Uterus (tissue), 4 donors: ENCODE data around the gene MRPL52. TPM values are rescaled to one million over a fixed set of nuclear protein-coding genes. Genes with fewer than 3 reads are reported as not detected.

ENCODE experiments used
- DNase-seq, 2 donors: peaks; one replicate each; pipeline ENCODE4 v3.0.0-alpha.2; 2019 to 2020
- H3K27ac ChIP-seq, 2 donors: fragments of 200-600 bp; sonication (generic); 1 replicate in 1 of 2; 2 replicates in 1 of 2; pipeline ENCODE4 v1.5.1; 2016 to 2018
- H3K27me3 ChIP-seq, 2 donors: fragments of 200-600 bp; sonication (generic); one replicate each; pipeline ENCODE4 v1.5.1; 2018 to 2019; ENCODE audit warnings: control low read depth in 1 of 2
- H3K36me3 ChIP-seq, 2 donors: fragments of 200-600 bp; sonication (generic); one replicate each; pipeline ENCODE4 v1.5.1; 2019; ENCODE audit warnings: control low read depth in 1 of 2
- H3K4me1 ChIP-seq, 2 donors: fragments of 200-600 bp; sonication (generic); one replicate each; pipeline ENCODE4 v1.5.1; 2018 to 2019; ENCODE audit warnings: control low read depth in 1 of 2
- H3K4me3 ChIP-seq, 2 donors: fragments of 200-600 bp; sonication (generic); 1 replicate in 1 of 2; 2 replicates in 1 of 2; pipeline ENCODE4 v1.5.1; 2018 to 2019; ENCODE audit warnings: mild to moderate bottlenecking in 1 of 2
- H3K9me3 ChIP-seq, 2 donors: fragments of 200-600 bp; sonication (generic); one replicate each; pipeline ENCODE4 v1.5.1; 2019; ENCODE audit warnings: control low read depth in 1 of 2
- CTCF ChIP-seq, 4 experiments: fragments of 200-600 bp in 2 of 4; fragments of 450-650 bp in 2 of 4; sonication (generic) in 2 of 4; IDR thresholded peaks; one replicate each; pipeline ENCODE4 v1.5.1; 2016 to 2019; ENCODE audit warnings: antibody characterized with exemption in 4 of 4, mild to moderate bottlenecking in 2 of 4, moderate library complexity in 1 of 4
- POLR2A ChIP-seq, 2 donors: fragments of 450-650 bp; IDR thresholded peaks; one replicate each; pipeline ENCODE4 v1.6.1; 2016; ENCODE audit warnings: antibody characterized with exemption in 2 of 2, mild to moderate bottlenecking in 1 of 2, moderate library complexity in 1 of 2
- intact Hi-C: fragments of 100-400 bp; cut with DNase I; formaldehyde crosslinking; loops from one replicate; pipeline ENCODE4 v1.15.1; 2023; ENCODE audit warnings: low total_unique reads
- total RNA-seq, 4 donors: library from RNA; depleted of rRNA in 3 of 4; stranded (reverse); fragments of >200 nt in 3 of 4; gene quantifications; one replicate each; pipeline versions ENCODE4 v1.1.0 to v1.2.4, GENCODE V29; 2014 to 2023
- donor health status: DM: yes; HTN: yes; CAD: no.

MRPL52 gene
- total RNA-seq, 4 donors from 2014 or later: 14.3 to 255 (median 35.3) TPM

GRCh38 chr14:22797017-22797917 lies 32.4 kb upstream of the MRPL52 start:
- no peak overlapping the region for H3K4me3 ChIP-seq
- H3K4me1 ChIP-seq: no peaks in the 10 kb centered on the region
- H3K9me3 ChIP-seq: no peaks in the 10 kb centered on the region
- no peaks in the 10 kb centered on the region for H3K27me3 ChIP-seq
- no peak for TF ChIP-seq POLR2A (IDR thresholded peaks at IDR 0.05)
- H3K27ac ChIP-seq: no peak overlapping the region
- H3K36me3 ChIP-seq: no peaks in the 10 kb centered on the region
- no peak for DNase-seq
- intact Hi-C loops: no loop called here

- H3K27ac ChIP-seq: no peak overlapping the region
- no peaks in the 10 kb centered on the region for H3K27me3 ChIP-seq
- no peaks in the 10 kb centered on the region for H3K36me3 ChIP-seq
- TF ChIP-seq POLR2A (IDR thresholded peaks at IDR 0.05): no peak
- TF ChIP-seq CTCF (IDR thresholded peaks at IDR 0.05): no peak
- intact Hi-C loops: no loop called here
- H3K9me3 ChIP-seq: no peaks in the 10 kb centered on the region
- no peaks in the 10 kb centered on the region for H3K4me1 ChIP-seq
- DNase-seq: no peak
- H3K4me3 ChIP-seq: no peak overlapping the region
These were observed 31.2 kb upstream of the MRPL52 start for GRCh38 chr14:22798528-22798927.

GRCh38 chr14:22800346-22800745 lies 29.3 kb upstream of the MRPL52 start:
- TF ChIP-seq CTCF (IDR thresholded peaks at IDR 0.05) (no peak), POLR2A (IDR thresholded peaks at IDR 0.05) (no peak)
- no peaks in the 10 kb centered on the region for H3K9me3 ChIP-seq
- H3K36me3 ChIP-seq: no peaks in the 10 kb centered on the region
- no peak overlapping the region for H3K4me3 ChIP-seq
- H3K4me1 ChIP-seq: no peaks in the 10 kb centered on the region
- no peak for DNase-seq
- H3K27ac ChIP-seq: no peak overlapping the region
- H3K27me3 ChIP-seq: no peaks in the 10 kb centered on the region
- intact Hi-C loops: no loop called here

- Histone ChIP-seq H3K4me1 (no peaks in the 10 kb centered on the region), H3K4me3 (no peak overlapping the region), H3K27me3 (no peaks in the 10 kb centered on the region), H3K27ac (no peak overlapping the region), H3K9me3 (no peaks in the 10 kb centered on the region), H3K36me3 (no peaks in the 10 kb centered on the region)
- no peak for TF ChIP-seq POLR2A (IDR thresholded peaks at IDR 0.05)
- TF ChIP-seq CTCF (IDR thresholded peaks at IDR 0.05): no peak
- no peak for DNase-seq
- intact Hi-C loops: no loop called here
These were observed 28.0 kb upstream of the MRPL52 start for GRCh38 chr14:22801716-22802115.

- Histone ChIP-seq H3K4me1 (no peaks in the 10 kb centered on the region), H3K27ac (no peak overlapping the region), H3K27me3 (no peaks in the 10 kb centered on the region), H3K36me3 (no peaks in the 10 kb centered on the region), H3K9me3 (no peaks in the 10 kb centered on the region), H3K4me3 (no peak overlapping the region)
- intact Hi-C loops: no loop called here
- no peak for DNase-seq
- TF ChIP-seq POLR2A (IDR thresholded peaks at IDR 0.05) (no peak), CTCF (IDR thresholded peaks at IDR 0.05) (no peak)
These were observed 26.6 kb upstream of the MRPL52 start for GRCh38 chr14:22802860-22803686.
